Activated naive CD8-positive, alpha-beta T cell treated with anti-CD3 and anti-CD28 coated beads, Interleukin-2, amount 50 U/mL, for 24 hours (primary cell): ENCODE measurements around the gene RAP1A.
"Not testable (repeated sequence)": the region's sequence is repeated elsewhere in the genome, so short reads cannot be mapped to it uniquely, and the experiment has no call there.

Experiments used
- ATAC-seq: fragments of 150-1000 bp; cut with Tn5 transposase; one replicate; pipeline ENCODE4 v1.10.0; 2021
- DNase-seq: peaks from one replicate; pipeline ENCODE4 v3.0.0; 2021
- H3K27ac Mint-ChIP-seq: one replicate; pipeline ENCODE4 v1.8.0; 2021; ENCODE audit warnings: mild to moderate bottlenecking, mixed read lengths
- H3K27me3 Mint-ChIP-seq: one replicate; pipeline ENCODE4 v1.8.0; 2021; ENCODE audit warnings: mixed read lengths
- H3K36me3 Mint-ChIP-seq: one replicate; pipeline ENCODE4 v1.8.0; 2021; ENCODE audit warnings: low read depth, mixed read lengths
- H3K4me1 Mint-ChIP-seq: one replicate; pipeline ENCODE4 v1.8.0; 2021; ENCODE audit warnings: mixed read lengths
- H3K4me3 Mint-ChIP-seq: one replicate; pipeline ENCODE4 v1.8.0; 2021; ENCODE audit warnings: mild to moderate bottlenecking, moderate library complexity, mixed read lengths
- H3K9me3 Mint-ChIP-seq: one replicate; pipeline ENCODE4 v1.8.0; 2021; ENCODE audit warnings: mixed read lengths

Gene RAP1A

GRCh38 chr1:111742292-111742691 lies 122.7 kb downstream of the RAP1A start:
- not testable (repeated sequence) for H3K9me3 Mint-ChIP-seq, H3K4me3 Mint-ChIP-seq, DNase-seq

GRCh38 chr1:111742938-111743549 lies 123.5 kb downstream of the RAP1A start:
- ATAC-seq (no peak), DNase-seq (no peak)
- Mint-ChIP-seq H3K9me3 (no peaks in the 10 kb centered on the region), H3K36me3 (no peaks in the 10 kb centered on the region), H3K4me1 (peaks cover 12% of the 10 kb centered on the region), H3K27ac (no peak overlapping the region), H3K4me3 (no peak overlapping the region), H3K27me3 (peaks cover 35% of the 10 kb centered on the region)

More at GRCh38 chr1:111742292-111742691, 122.7 kb downstream of the RAP1A start:
- H3K36me3 Mint-ChIP-seq, ATAC-seq, H3K27ac Mint-ChIP-seq: not testable (repeated sequence)
- Mint-ChIP-seq H3K4me1 (peaks cover 19% of the 10 kb centered on the region), H3K27me3 (peaks cover 43% of the 10 kb centered on the region)

- Mint-ChIP-seq H3K36me3 (no peaks in the 10 kb centered on the region), H3K9me3 (no peaks in the 10 kb centered on the region), H3K4me1 (peaks cover 11% of the 10 kb centered on the region), H3K27ac (no peak overlapping the region), H3K27me3 (peaks cover 34% of the 10 kb centered on the region), H3K4me3 (no peak overlapping the region)
- ATAC-seq (no peak), DNase-seq (no peak)
Observed at GRCh38 chr1:111743679-111744101, 124.1 kb downstream of the RAP1A start.

GRCh38 chr1:111745675-111746613 lies 126.4 kb downstream of the RAP1A start:
- no peak for DNase-seq

GRCh38 chr1:111746614-111746999 lies 127.0 kb downstream of the RAP1A start:
- H3K4me3 Mint-ChIP-seq = no peak overlapping the region

More at GRCh38 chr1:111745675-111746613, 126.4 kb downstream of the RAP1A start:
- H3K4me1 Mint-ChIP-seq = no peaks in the 10 kb centered on the region
- no peak for ATAC-seq
- no peak overlapping the region for H3K4me3 Mint-ChIP-seq
- no peak overlapping the region for H3K27ac Mint-ChIP-seq
- no peaks in the 10 kb centered on the region for H3K36me3 Mint-ChIP-seq
- no peaks in the 10 kb centered on the region for H3K9me3 Mint-ChIP-seq
- H3K27me3 Mint-ChIP-seq = peaks cover 18% of the 10 kb centered on the region

DNA sequence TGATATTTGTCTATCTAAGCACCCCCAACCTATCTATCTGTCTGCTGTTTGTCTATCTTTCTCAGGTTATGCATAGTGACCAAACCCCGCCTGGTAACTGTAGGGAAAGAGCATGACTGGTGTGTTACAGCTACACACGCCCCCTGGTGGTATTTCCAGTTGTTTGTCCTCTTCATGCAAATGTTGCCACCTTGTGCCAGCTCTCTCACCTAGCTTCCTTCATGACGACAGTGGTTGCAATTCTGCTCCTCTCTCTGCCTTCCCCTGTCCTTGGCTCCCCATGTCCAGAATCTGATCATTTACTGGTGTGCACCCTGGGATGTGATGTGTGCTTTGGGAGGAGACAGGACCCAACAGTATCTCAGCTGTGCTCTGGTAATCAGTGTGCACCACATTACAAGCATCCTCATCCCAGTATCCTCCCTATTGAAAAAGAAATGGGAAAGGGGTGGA lies 127.7 kb downstream of the RAP1A start:
- Mint-ChIP-seq H3K36me3 (no peaks in the 10 kb centered on the region), H3K9me3 (no peaks in the 10 kb centered on the region), H3K27me3 (peaks cover 5% of the 10 kb centered on the region), H3K27ac (no peak overlapping the region), H3K4me3 (no peak overlapping the region), H3K4me1 (no peaks in the 10 kb centered on the region)
- DNase-seq (peak; percentile 71), ATAC-seq (peak; percentile 73)

More at GRCh38 chr1:111746614-111746999, 127.0 kb downstream of the RAP1A start:
- DNase-seq (no peak), ATAC-seq (no peak)
- H3K36me3 Mint-ChIP-seq = no peaks in the 10 kb centered on the region
- H3K27ac Mint-ChIP-seq = no peak overlapping the region
- no peaks in the 10 kb centered on the region for H3K4me1 Mint-ChIP-seq
- no peaks in the 10 kb centered on the region for H3K9me3 Mint-ChIP-seq
- H3K27me3 Mint-ChIP-seq = peaks cover 11% of the 10 kb centered on the region

DNA sequence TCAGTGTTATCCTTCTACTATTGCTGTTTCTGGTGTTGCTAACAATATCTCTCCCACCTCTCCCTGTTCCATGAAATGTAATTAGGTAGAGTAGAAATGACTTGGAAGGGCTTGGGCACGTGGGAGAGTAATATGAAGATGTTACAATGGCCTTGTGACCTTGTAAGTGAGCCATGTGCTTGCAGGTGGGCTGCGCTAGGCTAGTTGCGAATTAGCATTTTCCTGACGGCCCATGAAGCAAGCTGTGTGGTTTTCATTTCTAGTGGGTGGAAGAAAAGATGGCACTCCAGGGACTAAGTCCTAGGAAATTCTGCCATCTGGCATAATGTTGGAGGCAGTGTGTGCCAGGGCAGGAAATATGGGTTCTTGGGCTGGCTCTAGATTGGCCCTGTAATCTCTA lies 128.4 kb downstream of the RAP1A start:
- Mint-ChIP-seq H3K4me3 (no peak overlapping the region), H3K27me3 (no peaks in the 10 kb centered on the region), H3K27ac (no peak overlapping the region), H3K4me1 (no peaks in the 10 kb centered on the region), H3K36me3 (no peaks in the 10 kb centered on the region), H3K9me3 (no peaks in the 10 kb centered on the region)
- no peak for DNase-seq
- ATAC-seq = no peak

DNA sequence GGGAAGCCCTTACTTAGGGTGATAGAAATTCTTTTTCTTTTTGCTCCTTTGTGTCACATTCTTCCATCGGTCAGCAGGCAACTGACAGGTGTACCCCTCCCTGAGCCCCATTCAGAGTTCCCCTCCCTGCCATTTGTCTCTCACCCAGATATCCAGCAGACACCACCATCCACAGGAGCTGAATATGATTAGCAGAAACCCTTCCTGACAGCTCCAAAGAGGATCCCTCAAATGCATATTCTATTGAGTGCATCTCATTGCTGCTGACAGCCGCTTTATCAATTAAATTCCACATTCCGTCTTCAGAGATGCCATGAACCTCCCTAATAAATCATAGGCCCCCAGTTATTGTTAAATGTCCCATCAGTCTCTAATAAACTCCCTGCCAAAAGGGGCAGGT lies 130.0 kb downstream of the RAP1A start:
- Mint-ChIP-seq H3K9me3 (no peaks in the 10 kb centered on the region), H3K36me3 (no peaks in the 10 kb centered on the region), H3K4me3 (no peak overlapping the region), H3K4me1 (peaks cover 2% of the 10 kb centered on the region), H3K27ac (no peak overlapping the region), H3K27me3 (no peaks in the 10 kb centered on the region)
- ATAC-seq = no peak
- no peak for DNase-seq

DNA sequence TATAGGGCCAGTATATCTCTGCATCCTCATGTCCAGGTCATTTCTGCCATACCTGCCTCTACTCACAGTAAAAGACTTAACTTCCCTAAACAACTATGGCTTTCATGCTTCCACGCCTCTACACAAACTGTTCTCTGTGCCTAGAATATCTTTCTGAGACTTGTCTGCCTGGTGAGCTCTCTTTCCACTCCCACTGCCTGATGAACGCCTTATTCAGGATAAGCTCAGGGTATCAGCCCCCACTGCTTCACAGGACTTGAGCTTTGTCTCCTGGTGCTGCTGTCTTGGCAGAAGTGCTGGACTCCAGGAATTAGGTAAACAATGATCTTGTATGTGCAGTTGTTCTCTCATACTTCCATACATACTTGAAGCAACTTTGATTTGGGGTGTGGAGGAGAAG lies 131.3 kb downstream of the RAP1A start:
- no peak for ATAC-seq
- no peaks in the 10 kb centered on the region for H3K27me3 Mint-ChIP-seq
- no peaks in the 10 kb centered on the region for H3K9me3 Mint-ChIP-seq
- DNase-seq = no peak
- H3K4me3 Mint-ChIP-seq = no peak overlapping the region
- peaks cover 10% of the 10 kb centered on the region for H3K4me1 Mint-ChIP-seq
- no peak overlapping the region for H3K27ac Mint-ChIP-seq
- no peaks in the 10 kb centered on the region for H3K36me3 Mint-ChIP-seq

DNA sequence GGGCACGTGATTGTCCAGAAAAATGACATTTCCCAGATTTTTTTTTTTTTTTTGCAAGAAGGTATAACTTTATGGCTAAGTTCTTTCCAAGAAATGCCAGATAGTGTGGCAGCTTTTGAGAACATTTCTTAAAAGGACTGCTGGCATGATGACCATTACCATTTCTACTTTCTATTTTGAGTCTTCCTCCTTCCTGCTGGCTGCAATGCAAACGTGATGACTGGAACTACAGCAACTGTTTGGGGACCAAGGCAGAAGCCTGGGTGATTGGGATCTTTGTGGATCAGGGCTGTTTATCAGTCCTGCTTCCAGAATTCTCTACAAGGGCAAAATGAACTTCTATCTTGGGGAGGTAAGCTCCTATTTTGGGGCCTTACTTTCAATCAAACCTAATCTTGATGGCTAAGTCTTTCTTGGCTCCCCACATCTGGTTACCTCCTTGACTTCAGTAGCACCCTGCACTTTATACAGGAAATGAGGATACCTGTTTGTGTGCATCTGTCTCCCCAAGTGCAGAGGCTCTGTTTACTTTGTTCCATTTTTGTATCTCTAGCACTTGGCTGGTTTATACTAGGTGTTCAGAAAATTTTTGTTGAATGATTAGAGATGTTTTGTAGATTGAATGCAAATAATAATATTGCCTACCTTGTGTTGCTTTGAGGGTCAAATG lies 132.5 kb downstream of the RAP1A start:
- peaks cover 6% of the 10 kb centered on the region for H3K36me3 Mint-ChIP-seq
- no peaks in the 10 kb centered on the region for H3K9me3 Mint-ChIP-seq
- H3K27ac Mint-ChIP-seq = no peak overlapping the region
- no peak overlapping the region for H3K4me3 Mint-ChIP-seq
- DNase-seq (no peak), ATAC-seq (no peak)
- H3K4me1 Mint-ChIP-seq = peaks cover 16% of the 10 kb centered on the region
- H3K27me3 Mint-ChIP-seq = no peaks in the 10 kb centered on the region

DNA sequence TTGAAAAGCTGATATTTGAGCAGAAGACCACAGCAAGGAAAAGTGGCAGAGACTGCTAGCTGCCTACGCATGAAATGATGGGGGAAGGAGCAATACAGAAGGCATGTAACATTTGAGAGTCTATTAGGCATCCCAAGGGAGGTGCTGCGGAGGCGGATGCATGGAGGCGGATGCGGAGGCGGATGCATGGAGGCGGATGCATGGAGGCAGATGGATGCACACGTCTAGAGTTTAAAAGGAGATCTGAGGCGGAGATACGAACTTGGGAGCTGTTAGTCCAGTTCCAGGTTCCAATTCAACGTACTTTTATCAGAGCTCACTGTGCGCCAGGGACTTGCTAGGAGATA lies 135.4 kb downstream of the RAP1A start:
- peak overlapping the region; percentile 99 for H3K27ac Mint-ChIP-seq
- no peak for ATAC-seq

GRCh38 chr1:111755331-111756123 lies 135.9 kb downstream of the RAP1A start, which contains the start of gene DDX20:
Gene DDX20 (plus strand): TSS chr1:111755901. CDS start chr1:111755925, 24 bp downstream.
- no peaks in the 10 kb centered on the region for H3K27me3 Mint-ChIP-seq
- peak within 1 kb of the TSS; percentile 99 for H3K27ac Mint-ChIP-seq
- peak; percentile 94 for DNase-seq
- H3K9me3 Mint-ChIP-seq = no peaks in the 10 kb centered on the region
- peak; percentile 92 for ATAC-seq
- H3K36me3 Mint-ChIP-seq = peaks cover 27% of the 10 kb centered on the region
- H3K4me1 Mint-ChIP-seq = peaks cover 35% of the 10 kb centered on the region
- peak within 1 kb of the TSS; percentile 98 for H3K4me3 Mint-ChIP-seq

More for the DNA sequence above, 135.4 kb downstream of the RAP1A start:
- H3K4me3 Mint-ChIP-seq = peak overlapping the region; percentile 98
- peaks cover 35% of the 10 kb centered on the region for H3K4me1 Mint-ChIP-seq
- H3K27me3 Mint-ChIP-seq = no peaks in the 10 kb centered on the region
- H3K9me3 Mint-ChIP-seq = no peaks in the 10 kb centered on the region
- H3K36me3 Mint-ChIP-seq = peaks cover 23% of the 10 kb centered on the region
- DNase-seq = peak; percentile 29

- Mint-ChIP-seq H3K9me3 (no peaks in the 10 kb centered on the region), H3K4me3 (peak overlapping the region; percentile 98), H3K27ac (peak overlapping the region; percentile 99), H3K27me3 (no peaks in the 10 kb centered on the region), H3K36me3 (peaks cover 31% of the 10 kb centered on the region), H3K4me1 (peaks cover 39% of the 10 kb centered on the region)
- ATAC-seq = peak; percentile 5
- no peak for DNase-seq
Observed at GRCh38 chr1:111756124-111756513, 136.5 kb downstream of the RAP1A start.

DNA sequence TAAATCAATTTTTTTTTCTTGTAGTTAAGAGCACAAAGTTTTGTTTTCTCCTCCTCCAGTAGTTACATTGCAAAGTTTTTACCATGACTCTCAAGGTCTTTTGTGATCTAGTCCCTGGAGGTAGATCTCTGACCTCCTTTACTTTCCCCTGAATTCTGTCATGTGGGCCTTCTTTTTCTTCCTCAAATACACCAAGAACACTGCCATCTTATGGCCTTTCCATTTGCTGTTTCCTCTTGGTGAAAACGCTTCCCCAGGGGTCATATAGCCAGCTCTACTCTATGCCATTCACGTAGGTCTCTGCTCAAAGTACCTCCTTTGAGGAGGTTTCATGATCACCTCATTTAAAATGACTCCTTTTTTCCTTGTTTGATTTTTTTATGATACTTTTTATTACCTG lies 138.8 kb downstream of the RAP1A start:
- H3K27ac Mint-ChIP-seq = peak overlapping the region; percentile 47
- DNase-seq (no peak), ATAC-seq (no peak)
- peaks cover 39% of the 10 kb centered on the region for H3K4me1 Mint-ChIP-seq
- no peaks in the 10 kb centered on the region for H3K27me3 Mint-ChIP-seq
- peak overlapping the region; percentile 29 for H3K4me3 Mint-ChIP-seq
- H3K9me3 Mint-ChIP-seq = no peaks in the 10 kb centered on the region
- peaks cover 45% of the 10 kb centered on the region for H3K36me3 Mint-ChIP-seq
